ENCODE measurements around the gene FBP1.

DNA sequence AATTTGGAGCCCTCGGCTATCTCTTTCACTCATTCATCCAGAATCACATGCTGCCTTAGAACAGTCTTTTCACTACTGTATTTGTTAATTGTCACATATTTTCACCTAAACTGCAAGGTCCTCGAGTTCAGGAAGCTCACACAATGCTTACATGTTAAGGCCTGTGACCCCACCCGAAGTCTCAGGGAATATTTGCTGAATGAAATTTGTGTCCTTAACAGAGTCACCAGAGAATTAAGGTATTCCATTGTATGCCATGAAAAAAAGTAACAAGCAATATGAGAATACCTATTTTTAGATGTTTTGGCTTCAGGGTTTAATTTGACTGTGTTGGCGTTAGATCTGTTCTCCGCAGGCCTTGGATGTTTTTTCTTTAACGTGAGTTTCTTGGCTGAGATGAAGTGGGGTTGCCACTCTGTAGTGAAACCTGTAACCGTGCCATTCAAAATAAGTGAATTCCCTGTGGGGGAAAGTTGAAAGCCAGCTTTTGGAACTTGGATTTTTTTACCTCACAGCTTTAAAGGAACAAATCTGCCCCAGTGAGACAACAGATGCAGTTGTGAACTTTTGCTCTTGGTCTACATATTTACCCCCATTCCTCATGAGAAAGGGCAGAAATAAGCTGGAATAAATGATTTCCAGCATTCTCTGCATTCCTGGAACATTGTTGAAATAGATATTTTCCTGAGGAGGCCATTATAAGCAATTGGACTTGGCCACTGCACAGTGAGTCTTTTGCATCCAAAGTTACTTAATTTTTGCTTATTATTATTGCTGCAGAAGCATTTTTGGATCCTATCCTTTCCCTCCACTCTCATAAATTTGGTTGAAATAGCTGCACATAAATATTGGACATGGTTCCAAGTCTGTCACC is 35.9 kb upstream of the FBP1 start:
- TF ChIP-seq, protein P1, sequence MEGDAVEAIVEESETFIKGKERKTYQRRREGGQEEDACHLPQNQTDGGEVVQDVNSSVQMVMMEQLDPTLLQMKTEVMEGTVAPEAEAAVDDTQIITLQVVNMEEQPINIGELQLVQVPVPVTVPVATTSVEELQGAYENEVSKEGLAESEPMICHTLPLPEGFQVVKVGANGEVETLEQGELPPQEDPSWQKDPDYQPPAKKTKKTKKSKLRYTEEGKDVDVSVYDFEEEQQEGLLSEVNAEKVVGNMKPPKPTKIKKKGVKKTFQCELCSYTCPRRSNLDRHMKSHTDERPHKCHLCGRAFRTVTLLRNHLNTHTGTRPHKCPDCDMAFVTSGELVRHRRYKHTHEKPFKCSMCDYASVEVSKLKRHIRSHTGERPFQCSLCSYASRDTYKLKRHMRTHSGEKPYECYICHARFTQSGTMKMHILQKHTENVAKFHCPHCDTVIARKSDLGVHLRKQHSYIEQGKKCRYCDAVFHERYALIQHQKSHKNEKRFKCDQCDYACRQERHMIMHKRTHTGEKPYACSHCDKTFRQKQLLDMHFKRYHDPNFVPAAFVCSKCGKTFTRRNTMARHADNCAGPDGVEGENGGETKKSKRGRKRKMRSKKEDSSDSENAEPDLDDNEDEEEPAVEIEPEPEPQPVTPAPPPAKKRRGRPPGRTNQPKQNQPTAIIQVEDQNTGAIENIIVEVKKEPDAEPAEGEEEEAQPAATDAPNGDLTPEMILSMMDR (IDR thresholded peaks at IDR 0.05) = no peak
- no peak for TF ChIP-seq POLR2A (IDR thresholded peaks at IDR 0.05)

Measured in thyroid gland (tissue), 4 donors.